PC-3 (cell line): ENCODE results near the gene KCNK6.

ENCODE experiments used
- EZH2 ChIP-seq: fragments of 300-600 bp; sonication (generic); IDR thresholded peaks from one replicate; pipeline ENCODE4 v1.6.1; 2017; ENCODE audit warnings: antibody characterized with exemption, mild to moderate bottlenecking, low read length; ENCODE audit not compliant: unreplicated experiment
- TF ChIP-seq, protein P1 (sequence below): fragments of 300-600 bp; sonication (generic); conservative IDR thresholded peaks from 2 replicates; pipeline ENCODE4 v1.5.1; 2017; ENCODE audit warnings: antibody characterized with exemption, low read depth, mild to moderate bottlenecking, low read length

DNA sequence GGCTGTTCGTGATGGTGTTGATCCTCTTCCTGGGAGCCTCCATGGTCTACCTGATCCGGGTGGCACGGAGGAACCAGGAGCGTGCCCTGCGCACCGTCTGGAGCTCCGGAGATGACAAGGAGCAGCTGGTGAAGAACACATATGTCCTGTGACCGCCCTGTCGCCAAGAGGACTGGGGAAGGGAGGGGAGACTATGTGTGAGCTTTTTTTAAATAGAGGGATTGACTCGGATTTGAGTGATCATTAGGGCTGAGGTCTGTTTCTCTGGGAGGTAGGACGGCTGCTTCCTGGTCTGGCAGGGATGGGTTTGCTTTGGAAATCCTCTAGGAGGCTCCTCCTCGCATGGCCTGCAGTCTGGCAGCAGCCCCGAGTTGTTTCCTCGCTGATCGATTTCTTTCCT lies 27.8 kb upstream of the KCNK6 start:
- TF ChIP-seq, protein P1, sequence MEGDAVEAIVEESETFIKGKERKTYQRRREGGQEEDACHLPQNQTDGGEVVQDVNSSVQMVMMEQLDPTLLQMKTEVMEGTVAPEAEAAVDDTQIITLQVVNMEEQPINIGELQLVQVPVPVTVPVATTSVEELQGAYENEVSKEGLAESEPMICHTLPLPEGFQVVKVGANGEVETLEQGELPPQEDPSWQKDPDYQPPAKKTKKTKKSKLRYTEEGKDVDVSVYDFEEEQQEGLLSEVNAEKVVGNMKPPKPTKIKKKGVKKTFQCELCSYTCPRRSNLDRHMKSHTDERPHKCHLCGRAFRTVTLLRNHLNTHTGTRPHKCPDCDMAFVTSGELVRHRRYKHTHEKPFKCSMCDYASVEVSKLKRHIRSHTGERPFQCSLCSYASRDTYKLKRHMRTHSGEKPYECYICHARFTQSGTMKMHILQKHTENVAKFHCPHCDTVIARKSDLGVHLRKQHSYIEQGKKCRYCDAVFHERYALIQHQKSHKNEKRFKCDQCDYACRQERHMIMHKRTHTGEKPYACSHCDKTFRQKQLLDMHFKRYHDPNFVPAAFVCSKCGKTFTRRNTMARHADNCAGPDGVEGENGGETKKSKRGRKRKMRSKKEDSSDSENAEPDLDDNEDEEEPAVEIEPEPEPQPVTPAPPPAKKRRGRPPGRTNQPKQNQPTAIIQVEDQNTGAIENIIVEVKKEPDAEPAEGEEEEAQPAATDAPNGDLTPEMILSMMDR, result no peak
- no peak for TF ChIP-seq EZH2
